NCI-H2196 (cell line): ENCODE results near the gene SAMHD1.
A peak's percentile ranks its signal among the peaks of the same experiment; 100 is the strongest.
"Not testable (repeated sequence)": the region's sequence is repeated elsewhere in the genome, so short reads cannot be mapped to it uniquely, and the experiment has no call there.

Source experiments
- DNase-seq: peaks from one replicate; lab custom pipeline; 2025; ENCODE audit not compliant: unreplicated experiment; lab: John Stamatoyannopoulos, UW

The SAMHD1 gene

DNA sequence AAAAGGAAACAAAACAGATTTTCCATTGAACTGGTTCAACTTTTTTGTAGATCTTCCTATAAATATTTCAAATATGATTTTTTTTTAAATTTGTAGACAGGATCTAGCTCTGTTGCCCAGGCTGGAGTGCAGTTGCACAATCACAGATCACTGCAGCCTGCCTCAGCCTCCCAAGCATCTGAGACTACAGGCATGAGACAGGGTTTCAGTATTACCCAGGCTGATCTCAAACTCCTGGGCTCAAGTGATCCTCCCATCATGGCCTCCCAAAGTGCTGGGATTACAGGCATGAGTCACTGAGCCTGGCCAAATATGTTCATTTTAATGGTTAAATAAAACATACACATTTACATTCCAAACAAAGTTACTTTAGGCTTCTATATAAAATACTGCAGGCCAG lies 33.6 kb downstream of the SAMHD1 start:
- DNase-seq = no peak

DNA sequence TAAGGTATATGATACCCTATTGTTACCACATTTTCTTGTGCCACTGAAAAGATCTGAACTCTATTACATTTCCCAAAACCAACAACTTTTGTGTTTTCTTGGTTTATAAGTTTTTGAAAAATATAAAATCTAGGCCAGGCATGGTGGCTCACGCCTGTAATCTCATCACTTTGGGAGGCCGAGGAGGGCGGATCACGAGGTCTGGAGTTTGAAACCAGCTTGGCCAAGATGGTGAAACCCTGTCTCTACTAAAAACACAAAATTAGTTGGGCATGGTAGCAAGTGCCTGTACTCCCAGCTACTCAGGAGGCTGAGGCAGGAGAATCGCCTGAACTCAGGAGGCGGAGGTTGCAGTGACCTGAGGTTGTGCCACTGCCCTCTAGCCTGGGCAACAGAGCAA lies 34.3 kb downstream of the SAMHD1 start:
- DNase-seq = no peak

DNA sequence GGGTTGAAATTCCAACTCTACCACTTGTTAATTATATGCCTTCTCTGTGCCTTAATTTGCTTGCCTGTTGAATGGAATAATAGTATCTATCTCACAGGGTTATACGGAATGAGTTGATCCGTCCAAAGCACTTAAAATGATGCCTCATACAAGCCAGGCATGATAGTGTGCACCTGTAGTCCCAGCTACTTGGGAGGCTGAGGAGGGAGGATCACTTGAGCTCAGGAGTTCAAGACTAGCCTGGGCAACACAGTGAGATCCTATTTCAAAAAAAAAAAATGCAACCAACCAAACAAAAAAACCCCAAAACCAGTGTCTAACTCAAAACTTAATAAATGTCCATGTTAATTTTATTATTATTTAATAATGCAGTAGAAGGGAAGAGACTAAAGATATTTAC lies 35.3 kb downstream of the SAMHD1 start:
- no peak for DNase-seq

DNA sequence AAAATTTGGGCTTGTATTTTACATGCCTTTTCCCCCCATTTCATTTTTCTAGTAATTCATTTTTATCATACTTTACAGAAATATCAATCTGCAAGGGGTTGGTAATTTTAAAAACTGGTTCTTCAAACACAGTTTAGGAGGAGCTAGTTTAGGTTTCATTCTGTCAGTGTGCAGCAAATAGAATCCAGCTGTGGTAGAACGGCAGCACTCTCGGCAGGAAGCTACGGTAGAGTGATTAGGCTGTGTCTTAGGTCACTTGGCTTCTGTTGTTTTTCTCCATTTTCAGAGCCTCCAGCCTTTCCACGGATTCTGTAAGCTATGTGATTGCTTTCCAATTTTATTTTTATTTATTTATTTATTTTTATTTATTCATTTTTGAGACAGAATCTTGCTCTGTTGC lies 42.9 kb downstream of the SAMHD1 start:
- no peak for DNase-seq

DNA sequence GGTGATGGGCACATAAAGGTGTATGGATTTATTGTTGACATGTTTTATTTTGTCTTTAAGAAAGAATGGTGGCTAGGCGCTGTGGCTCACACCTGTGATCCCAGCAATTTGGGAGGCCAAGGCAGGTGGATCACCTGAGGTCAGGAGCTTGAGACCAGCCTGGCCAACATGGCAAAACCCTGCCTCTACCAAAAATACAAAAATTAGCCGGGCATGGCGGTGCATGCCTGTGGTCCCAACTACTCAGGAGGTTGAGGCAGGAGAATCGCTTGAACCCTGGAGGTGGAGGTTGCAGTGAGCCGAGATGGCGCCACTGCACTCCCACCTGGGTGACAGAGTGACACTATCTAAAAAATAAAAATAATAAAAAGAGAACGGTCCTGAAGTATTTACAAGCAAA lies 45.4 kb downstream of the SAMHD1 start:
- DNase-seq = not testable (repeated sequence)

DNA sequence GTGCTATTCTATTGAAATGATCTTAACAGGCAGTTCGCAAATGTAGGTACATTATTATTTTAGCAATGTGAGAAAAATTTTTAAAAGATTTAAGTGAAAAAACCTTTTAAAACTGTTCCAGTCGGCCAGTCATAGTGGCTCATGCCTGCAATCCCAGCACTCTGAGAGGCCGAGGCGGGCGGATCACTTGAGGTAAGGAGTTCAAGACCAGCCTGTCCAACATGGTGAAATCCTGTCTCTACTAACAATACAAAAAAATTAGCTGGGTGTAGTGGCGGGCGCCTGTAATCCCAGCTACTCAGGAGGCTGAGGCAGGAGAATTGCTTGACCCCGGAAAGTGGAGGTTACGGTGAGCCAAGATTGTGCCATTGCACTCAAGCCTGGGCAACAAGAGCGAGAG lies 45.9 kb downstream of the SAMHD1 start:
- not testable (repeated sequence) for DNase-seq

DNA sequence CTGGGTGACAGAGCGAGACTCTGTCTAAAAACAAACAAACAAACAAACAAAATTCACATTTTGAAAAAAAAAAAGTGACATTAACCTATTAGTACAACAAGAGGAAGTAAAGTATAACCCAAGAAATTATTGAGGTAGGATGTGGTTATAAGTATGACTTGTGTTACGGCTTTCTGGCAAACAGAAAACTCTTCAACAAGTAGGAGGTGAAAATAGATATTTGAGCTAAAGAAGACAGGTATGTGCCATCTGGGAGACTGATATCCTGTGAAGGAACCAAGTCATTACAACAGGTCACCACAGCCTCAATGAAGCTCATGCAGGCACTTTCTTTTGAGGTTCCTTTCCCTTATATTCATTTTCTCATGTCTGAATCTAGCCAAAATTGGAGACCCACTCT lies 46.8 kb downstream of the SAMHD1 start:
- no peak for DNase-seq

DNA sequence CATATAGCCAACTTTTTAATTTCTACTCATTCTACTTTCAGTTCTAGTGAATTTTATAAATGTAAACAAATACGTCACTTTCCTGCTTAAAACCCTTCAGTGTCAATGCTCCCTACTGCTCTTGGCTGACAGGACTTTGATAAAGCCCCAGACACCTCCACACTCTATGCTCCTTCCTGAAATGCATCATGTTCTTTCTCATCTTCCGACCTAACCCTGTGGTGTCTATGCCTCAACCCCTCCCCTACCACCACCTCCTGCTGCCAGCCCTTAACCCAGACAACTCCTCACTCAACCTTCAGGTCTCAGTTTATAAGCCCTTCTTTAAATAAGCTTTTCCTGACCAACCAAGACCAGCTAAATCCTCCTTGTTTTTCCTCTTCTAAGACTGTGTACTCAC lies 56.5 kb downstream of the SAMHD1 start:
- DNase-seq = no peak

DNA sequence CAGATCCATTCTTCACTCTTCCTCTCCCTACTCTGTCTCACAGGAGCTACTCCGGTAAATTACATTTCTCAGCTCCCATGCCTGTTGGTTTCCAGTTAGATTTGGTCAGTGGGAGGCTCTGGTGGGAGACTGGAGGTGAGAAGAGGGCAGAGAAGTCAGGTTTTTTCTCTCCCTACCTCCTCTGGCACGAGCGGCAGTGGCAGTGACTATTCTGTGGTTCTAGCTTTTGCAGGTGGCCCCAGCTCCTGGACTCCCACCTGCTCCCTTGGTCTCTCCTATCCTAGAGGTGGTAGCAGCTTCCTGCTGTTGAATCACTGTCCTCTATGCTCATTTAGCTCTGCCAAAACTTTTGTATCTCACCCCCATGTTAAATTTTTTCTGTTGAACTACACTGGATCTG lies 57.7 kb downstream of the SAMHD1 start:
- no peak for DNase-seq

DNA sequence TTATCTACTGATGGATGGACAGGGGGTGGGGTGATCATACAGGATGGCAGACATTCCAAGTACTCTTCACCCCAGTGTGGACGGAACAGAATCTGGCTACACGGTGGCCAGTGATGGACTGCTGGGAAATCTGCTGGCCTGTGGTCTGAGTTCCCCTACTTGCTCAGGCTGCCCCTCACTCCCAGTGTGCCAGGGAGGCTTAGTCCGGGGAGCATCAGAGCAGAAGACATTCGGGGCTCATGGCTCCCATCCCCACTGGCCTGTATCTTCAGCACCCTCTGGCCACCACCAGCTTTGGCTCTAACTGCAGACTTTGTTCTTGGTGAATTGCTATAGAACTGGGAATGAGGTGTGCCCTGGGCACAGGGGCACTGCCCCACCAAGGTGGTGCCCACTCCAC lies 60.3 kb downstream of the SAMHD1 start:
- no peak for DNase-seq

DNA sequence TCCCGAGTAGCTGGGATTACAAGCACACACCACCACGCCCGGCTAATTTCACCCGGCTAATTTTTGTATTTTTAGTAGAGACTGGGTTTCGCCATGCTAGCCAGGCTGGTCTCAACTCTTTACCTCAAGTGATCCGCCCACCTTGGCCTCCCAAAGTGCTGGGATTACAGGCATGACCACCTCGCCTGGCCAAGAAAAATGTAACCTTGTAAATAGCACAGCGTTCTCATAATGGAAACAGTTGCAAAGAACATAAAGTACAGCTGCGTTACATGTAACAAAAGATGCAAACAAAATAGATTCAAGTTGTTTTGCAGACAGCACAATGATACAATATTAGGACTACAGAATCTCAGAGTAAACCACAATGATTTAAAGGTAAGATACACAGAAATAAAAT lies 60.9 kb downstream of the SAMHD1 start:
- DNase-seq = no peak

DNA sequence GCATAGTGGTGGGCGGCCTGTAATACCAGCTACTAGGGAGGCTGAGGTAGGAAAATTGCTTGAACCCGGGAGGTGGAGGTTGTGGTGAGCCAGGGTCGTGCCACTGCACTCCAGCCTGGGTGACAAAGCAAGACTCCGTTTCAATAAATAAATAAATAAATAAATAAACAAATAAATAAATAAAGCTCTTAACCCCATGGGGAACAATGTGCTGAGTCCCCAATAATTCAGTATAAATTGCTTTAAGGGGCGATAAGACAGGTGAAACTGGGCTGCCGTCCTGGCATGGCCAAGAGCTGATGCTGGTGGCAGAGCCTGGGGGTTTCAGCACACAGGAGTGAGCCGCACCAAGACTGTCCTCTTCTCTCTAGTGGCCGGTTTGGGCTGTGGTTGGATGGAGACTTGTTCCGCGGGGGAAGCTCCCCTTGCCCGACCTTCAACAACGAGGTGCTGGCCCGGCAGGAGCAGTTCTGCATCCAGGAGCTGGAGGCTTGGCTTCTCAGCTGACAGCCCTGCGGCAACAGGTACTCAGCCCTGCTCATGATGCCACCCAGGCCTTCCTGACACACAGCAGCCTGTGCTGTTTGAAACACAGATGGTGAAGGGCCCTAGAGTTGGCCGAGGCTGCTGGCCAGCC lies 62.5 kb downstream of the SAMHD1 start:
- DNase-seq = no peak

DNA sequence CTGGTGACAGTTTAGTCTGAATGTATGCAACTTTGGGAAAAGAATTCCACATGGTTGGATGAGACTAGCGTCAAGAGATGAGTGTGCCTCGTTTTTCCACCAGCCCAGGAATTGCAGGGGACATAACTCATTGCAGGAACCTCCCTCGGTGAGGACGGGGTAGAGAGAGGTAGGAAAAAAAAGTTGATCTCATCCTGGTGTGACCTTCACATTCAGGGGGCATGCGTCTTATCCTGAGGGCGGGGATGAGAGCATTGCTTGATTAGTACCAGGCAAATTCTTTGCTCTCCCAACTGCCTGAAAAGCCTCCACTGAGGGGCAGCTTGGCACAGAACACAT lies 63.8 kb downstream of the SAMHD1 start:
- no peak for DNase-seq

DNA sequence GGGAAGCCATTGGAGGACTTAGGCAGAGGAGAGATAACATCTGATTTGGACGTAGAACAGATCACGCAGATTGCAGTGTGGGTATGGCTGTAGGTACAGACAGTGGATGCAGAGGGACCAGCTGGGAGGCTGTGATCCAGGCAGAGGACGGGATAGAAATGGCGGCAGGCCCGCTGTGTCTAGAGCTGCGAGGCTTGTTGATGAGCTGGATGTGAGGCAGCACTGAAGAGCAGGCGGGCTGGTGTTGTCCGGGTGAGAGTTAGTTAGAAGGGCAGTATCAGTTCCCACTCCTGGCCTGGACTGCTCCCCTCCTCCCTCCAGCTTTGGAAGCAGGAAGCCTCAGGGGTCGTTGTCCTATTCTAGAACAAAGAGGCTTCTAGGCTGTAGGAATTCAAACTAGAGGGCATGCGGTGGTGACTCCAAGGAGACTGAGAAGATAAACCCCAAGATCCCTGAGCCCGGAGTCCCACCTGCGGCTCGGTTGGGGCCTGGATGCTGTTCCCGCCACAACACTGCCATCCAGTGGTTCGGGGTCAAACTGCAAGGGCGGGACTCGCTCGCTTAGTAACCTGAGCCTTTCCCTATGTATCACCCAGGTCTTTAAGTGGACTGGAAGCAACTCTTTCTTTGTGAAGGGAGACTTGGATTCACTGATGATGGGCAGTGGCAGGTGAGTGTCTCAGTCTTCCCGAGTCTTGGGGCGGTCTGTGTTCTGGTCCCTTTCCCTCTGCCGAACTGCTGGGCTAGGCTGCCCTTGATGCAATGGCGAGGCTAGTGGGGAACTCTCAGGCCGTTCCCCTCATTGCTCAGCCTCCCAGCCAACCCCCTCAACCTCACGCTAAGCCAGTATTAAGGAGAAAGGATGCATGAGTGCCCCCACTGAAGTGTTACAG lies 64.4 kb downstream of the SAMHD1 start:
- peak; percentile 87 for DNase-seq

DNA sequence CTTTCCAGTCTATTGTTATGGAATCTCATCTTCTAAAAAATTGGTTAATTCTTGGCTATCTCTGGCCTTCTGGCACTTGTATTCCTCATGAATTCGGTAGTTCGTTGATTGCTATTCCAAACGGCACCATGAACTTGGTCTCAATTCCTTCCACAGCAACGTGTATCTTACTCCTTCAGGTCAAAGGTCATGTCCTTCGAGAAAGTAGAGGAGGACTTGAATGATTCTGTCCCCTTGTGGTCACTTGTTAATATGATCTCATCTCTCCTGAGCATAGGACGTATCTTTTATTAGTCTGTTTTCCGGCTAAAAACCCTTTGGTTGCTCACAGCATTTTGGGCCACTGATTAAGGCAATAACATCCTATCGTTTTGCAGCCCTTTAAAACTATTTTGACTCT lies 66.2 kb downstream of the SAMHD1 start:
- DNase-seq = no peak

DNA sequence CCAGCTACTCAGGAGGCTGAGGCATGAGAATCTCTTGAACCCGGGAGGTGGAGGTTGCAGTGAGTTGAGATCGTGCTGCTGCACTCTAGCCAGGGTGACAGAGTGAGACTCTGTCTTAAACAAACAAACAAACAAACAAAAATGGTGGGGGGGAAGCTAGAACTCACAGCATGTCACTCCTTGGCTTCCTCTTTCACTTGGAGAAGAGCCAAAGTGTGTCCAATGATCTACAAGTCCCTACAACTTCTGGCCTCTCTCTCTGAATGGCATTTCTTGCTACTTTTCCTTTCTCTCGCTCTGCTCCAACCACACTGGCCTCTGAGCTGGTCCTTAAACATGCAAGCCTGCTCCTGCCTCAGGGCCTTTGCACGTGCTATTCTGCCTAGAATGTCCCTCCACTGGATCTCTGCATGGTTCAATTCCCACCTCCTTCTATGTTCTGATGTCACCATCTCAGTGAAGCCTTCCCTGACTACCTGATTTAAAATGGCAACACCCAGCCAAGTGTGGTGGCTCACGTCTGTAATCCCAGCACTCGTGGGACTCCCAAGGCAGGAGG lies 67.5 kb downstream of the SAMHD1 start:
- no peak for DNase-seq

DNA sequence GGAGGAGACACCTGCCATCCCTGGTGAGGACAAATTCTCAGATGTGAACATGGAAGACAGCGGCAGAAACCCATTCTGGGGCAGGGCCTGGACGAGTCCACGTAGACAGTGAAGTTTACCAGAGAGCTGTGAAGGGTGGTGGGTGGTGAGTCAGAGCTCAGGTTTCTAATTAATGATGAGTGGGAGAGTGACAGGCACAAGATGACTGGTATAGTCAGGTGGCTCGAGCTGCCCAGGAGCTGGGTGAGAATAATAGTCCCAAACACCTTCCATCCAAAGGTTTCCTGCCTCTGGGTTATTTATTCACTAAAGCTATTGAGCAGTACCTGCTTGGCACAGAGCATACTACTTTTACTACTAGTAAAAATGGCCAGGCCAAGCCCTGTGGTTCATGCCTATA lies 69.6 kb downstream of the SAMHD1 start:
- DNase-seq = no peak

DNA sequence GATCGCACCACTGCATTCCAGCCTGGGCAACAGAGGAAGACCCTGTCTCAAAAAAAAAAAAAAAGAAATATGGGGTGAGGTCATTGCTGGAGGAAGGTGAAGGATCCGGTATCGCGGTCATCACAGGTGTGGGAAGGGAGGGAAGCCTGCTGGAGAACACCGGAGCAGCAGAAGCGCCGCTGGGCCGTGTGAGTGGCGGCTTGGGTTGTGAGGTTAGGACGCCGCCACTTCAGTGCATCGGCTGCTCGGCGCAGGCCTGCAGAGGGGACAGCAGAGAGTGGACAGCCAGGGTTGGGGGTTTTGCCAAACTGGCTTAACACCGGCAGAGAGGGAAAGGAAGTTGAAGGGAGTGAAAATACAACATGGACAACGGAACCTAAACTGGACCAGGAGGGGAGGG lies 70.2 kb downstream of the SAMHD1 start:
- DNase-seq = no peak

DNA sequence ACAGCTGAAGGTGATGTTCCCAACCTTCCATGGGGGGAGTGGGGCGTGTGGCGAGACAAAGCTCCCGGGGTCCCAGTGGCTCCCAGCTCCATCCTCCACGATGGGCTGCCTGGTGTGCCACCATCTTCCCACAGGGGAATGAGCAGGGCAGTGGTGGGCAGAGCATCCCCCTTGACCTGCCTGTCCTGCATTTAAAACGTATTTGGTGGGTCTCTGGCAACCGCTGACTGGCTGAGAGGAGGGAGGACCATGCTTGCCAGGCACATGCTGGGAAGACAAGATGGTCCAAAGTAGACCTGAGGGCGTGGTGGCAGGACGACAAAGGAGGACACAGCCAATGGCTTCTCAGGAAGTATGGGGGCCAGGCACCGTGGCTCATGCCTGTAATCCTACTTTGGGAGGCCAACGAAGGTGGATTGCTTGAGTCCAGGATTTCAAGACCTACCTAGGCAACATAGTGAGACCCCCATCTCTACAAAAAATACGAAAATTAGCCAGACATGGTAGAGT lies 70.7 kb downstream of the SAMHD1 start:
- DNase-seq = no peak

DNA sequence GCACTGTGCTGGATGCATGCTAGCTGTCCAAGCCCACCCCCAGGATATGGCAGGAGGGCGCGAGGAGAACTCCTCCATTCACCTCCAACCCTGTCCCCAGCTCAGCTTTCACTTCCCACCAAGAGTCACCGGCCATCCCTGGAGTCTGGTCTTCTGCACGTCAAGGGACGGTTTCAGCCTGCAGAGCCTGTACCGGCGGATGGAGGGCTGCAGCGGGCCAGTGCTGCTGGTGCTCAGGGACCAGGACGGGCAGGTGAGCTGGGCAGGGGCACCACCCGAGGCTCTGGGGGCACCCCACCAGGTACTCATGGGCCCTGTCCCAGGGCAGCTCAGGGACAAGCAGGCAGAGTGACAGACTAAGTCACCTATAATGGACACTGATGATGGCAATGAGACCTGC lies 72.6 kb downstream of the SAMHD1 start:
- DNase-seq = no peak

DNA sequence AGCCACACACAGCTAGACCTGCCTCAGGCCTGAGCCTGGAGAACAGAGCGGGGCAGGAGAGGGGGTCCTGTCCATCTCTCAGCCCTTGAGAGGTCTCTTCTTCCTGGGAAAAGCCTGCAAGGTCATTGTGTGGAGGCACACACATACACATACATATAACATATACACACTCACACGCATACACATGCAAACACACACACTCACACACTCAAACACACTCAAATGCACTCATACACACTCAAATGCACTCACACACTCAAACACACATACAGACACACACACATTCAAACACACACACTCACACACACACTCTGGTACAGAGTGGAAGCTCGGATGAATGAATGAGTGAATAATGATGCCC lies 75.1 kb downstream of the SAMHD1 start:
- no peak for DNase-seq

DNA sequence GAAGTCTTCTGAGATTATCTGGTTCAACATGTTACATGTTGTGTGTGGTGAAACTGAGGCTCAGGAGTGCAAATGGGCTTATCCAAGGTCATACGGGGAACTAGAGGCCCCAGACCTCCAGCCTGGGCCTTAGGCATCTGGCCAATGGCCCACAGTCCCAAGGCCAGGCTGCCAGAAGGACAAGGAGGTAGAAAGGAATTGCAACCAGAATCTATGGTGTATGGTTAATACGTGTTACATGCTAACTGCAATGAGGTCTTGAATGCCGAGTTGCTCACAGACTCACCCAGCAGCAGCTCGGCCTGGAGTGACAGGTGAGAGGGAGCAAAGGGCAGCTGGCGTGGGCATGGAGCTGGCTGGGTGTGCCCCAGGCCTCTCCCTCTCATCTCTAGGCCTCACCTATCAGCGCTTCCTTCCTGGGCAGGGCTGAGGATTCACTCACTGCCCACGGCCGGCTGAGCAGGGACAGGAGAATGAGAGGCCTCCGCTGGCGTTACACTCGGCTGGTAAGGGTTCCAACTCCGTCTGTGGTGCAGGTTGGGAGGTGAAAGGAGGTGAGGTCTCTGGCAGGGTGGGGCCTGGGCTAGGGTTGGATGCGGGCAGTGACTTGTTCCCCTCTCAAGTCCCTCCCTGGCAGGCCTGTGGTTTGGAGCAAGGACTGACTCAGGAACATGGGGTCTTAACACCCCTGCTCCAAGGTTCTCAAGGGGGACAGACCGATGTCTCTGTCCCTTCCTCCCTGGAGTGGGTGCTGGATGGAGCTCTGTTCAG lies 75.6 kb downstream of the SAMHD1 start, which contains the start of gene TLDC2:
Gene TLDC2 (plus strand): TSS at position 437 of the 771 bp plus-strand sequence. CDS start 37 bp downstream, at position 474.
- no peak for DNase-seq
